Vagina (tissue), 2 donors: Measurements from ENCODE around the gene DEDD.

Experiments used
- CTCF ChIP-seq, 3 experiments: fragments of 450-650 bp in 2 of 3; fragments of 200-600 bp in 1 of 3; sonication (generic) in 1 of 3; IDR thresholded peaks; one replicate each; pipeline ENCODE4 v1.5.1; 2017 to 2019; ENCODE audit warnings: antibody characterized with exemption in 3 of 3, mild to moderate bottlenecking in 2 of 3, moderate library complexity in 2 of 3
- POLR2A ChIP-seq, 2 donors: fragments of 450-650 bp; IDR thresholded peaks; one replicate each; pipeline ENCODE4 v1.6.1; 2017; ENCODE audit warnings: antibody characterized with exemption in 2 of 2, mild to moderate bottlenecking in 2 of 2, moderate library complexity in 2 of 2

- TF ChIP-seq POLR2A (IDR thresholded peaks at IDR 0.05) (no peak), CTCF (IDR thresholded peaks at IDR 0.05) (no peak)
Measured at GRCh38 chr1:161173711-161174110, 41.2 kb upstream of the DEDD start.
